ENCODE data around the gene NBAS. TPM values are rescaled to one million over a fixed set of nuclear protein-coding genes. Genes with fewer than 3 reads are reported as not detected.

Gene NBAS
- total RNA-seq, 1 donor from 2014 or later: 126 TPM

DNA sequence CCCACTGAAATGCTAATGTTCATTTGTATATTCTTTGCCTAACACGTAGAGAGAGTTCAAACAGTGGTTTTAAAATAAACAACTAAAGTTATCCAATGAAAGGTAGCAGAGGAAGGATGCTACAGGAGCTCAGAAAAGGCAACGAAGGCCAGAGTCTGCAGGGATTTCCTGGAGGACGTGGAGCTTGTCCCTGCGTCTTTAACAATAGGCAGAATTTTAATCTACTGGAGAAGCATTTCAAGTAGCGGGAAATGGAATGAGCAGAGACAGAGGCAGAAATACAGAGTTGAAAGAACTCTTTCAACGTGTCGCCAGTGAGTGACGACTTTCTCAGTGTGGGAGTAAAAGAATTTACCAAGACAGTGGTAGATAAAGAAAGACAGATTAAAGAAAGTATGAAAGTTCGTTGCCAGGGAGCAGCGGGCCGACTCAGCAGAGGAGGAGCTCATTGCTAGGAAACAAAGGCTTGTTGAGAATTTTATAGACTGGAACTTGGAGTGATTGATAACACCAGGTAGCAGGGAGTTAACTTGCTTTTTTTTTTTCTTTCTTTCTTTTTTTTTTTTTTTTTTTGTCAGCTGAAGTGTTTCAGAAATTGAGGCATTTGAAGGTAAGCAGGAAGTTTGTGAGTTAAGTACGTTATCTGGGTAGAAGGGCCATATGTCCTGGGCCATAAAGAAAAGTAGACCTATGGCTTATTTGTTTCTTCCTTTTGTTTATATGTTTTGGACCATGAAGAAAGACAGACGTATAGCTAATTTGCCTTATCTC, 625 bp upstream of the NBAS start:
- H3K9me3 ChIP-seq (ENCODE audit: control insufficient read depth in 3 of 3, low read length in 3 of 3): no peaks in the 10 kb centered on the region
- no peaks in the 10 kb centered on the region for H3K27me3 ChIP-seq (ENCODE audit: control insufficient read depth in 3 of 3, insufficient read depth in 3 of 3, low read length in 3 of 3)
- no peaks in the 10 kb centered on the region for H3K36me3 ChIP-seq (ENCODE audit: control insufficient read depth in 3 of 3, insufficient read depth in 3 of 3, low read length in 3 of 3)
- peaks cover 8 to 28% (median 16%) of the 10 kb centered on the region in 3 donors for H3K4me1 ChIP-seq (ENCODE audit: control insufficient read depth in 3 of 3, insufficient read depth in 3 of 3, low read length in 3 of 3)
- peak overlapping the region; percentile 70 for H3K27ac ChIP-seq (ENCODE audit: low read depth, low read length)
- H3K9ac ChIP-seq (ENCODE audit: low read depth in 1 of 3, low read length in 3 of 3): peak overlapping the region; percentile 85 to 96 (median 90)
- H3K4me3 ChIP-seq (ENCODE audit: low read length in 3 of 3): peak overlapping the region; percentile 90 to 91 (median 91)

DNA sequence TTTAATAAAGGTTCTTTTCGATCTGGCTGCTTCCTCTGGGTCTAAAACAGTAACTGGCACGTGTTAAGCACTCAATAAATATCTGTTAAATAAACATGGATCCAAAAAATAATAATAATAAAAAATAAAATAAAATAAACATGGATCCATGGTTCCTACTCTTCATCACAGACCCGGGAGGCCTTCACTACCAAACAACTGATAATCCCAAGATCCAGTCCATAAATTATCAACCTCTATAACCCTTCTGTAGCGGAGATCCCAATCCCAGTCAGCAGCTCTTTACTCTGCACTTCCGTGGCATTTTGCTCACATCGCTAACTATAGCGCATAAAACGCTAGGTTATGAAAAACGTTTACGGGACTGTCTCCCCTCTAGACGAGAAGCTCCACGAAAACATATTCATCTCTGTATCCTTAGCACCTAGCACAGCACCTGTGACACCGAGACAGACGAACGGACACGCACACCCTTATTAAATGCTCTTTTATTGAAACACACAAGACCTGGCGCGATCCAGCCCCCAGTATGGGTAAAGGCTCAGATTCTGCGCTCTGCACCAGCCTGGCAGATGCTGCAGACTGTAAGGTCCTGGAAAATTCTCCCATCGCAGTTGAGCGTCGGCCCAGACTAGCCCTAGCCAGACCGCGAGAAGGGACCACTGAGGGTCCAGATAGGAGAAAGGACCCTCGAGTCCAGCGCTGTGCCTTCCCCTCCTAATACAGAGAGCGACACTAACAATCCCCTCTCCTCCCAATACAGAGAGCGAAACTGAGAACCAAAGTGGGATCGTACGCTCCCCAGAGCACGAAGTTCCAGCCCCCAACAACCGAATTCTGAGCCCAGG, 770 bp downstream of the NBAS start:
- H3K9me3 ChIP-seq (ENCODE audit: control insufficient read depth in 3 of 3, low read length in 3 of 3): no peaks in the 10 kb centered on the region

DNA sequence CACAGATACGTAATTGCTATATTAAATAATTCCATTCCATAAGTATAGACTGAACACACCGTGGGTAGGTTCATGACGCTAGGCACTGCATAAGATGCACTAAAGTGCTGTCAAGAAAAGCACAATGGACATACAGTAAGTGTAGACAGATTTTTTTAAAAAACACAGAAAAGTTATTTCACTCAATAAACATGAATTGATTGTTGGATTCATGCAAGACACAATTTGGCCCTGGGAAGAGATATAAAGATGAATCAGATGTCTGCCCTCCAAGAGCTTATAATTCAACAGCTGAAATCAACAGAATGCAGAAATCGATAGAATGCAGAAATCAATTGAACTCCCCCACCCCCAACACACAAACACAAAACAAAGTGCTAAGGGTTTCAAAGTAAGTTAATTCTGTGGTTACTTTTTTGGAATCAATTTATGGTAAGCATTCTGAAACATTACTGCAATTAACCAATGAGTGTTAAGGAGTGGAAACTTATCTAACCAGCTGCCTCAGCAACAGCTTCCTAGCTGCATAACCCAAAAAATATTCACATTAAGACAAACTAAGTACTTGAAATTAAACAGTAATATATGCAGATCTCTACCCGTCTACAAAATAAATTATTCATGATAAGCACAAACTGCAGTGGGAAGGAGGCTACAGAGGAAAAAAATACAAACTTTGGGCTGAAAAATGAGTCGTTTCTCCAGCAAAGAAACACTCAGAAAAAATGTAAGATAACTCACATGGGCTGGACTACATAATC, 1.6 kb downstream of the NBAS start:
- Histone ChIP-seq H3K4me1 (ENCODE audit: control insufficient read depth in 3 of 3, insufficient read depth in 3 of 3, low read length in 3 of 3) (peaks cover 8 to 28% (median 16%) of the 10 kb centered on the region in 3 donors), H3K27me3 (ENCODE audit: control insufficient read depth in 3 of 3, insufficient read depth in 3 of 3, low read length in 3 of 3) (no peaks in the 10 kb centered on the region), H3K4me3 (ENCODE audit: low read length in 3 of 3) (peak overlapping the region; percentile 90 to 91 (median 91)), H3K9ac (ENCODE audit: low read depth in 1 of 3, low read length in 3 of 3) (peak overlapping the region in 2 of 3 donors; percentile 4 to 85), H3K27ac (ENCODE audit: low read depth, low read length) (no peak overlapping the region), H3K36me3 (ENCODE audit: control insufficient read depth in 3 of 3, insufficient read depth in 3 of 3, low read length in 3 of 3) (peaks cover 0 to 6% (median 0%) of the 10 kb centered on the region in 3 donors), H3K9me3 (ENCODE audit: control insufficient read depth in 3 of 3, low read length in 3 of 3) (no peaks in the 10 kb centered on the region)

More for the DNA sequence above, 770 bp downstream of the NBAS start:
- peaks cover 0 to 4% (median 0%) of the 10 kb centered on the region in 3 donors for H3K36me3 ChIP-seq (ENCODE audit: control insufficient read depth in 3 of 3, insufficient read depth in 3 of 3, low read length in 3 of 3)
- peaks cover 8 to 28% (median 16%) of the 10 kb centered on the region in 3 donors for H3K4me1 ChIP-seq (ENCODE audit: control insufficient read depth in 3 of 3, insufficient read depth in 3 of 3, low read length in 3 of 3)
- H3K4me3 ChIP-seq (ENCODE audit: low read length in 3 of 3): peak overlapping the region; percentile 90 to 91 (median 91)
- peak overlapping the region; percentile 85 to 96 (median 90) for H3K9ac ChIP-seq (ENCODE audit: low read depth in 1 of 3, low read length in 3 of 3)
- H3K27ac ChIP-seq (ENCODE audit: low read depth, low read length): peak overlapping the region; percentile 70
- no peaks in the 10 kb centered on the region for H3K27me3 ChIP-seq (ENCODE audit: control insufficient read depth in 3 of 3, insufficient read depth in 3 of 3, low read length in 3 of 3)

DNA sequence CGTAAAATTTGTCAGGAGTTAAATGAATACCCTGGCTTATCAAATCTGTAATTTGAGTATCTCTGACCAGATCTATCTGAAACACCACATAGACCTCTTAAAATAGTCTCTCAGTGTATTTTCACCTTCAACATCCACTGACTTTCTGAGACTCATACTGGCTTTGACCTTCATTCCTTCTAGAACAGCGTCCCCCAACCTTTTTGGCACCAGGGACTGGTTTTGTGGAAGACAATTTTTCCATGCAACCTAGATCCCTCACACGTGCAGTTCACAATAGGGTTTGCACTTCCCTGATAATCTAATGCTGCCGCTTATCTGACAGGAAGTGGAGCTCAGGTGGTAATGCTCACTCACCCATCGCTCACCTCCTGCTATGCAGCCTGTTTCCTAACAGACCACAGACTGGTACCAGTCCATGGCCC, 3.2 kb downstream of the NBAS start:
- no peak overlapping the region for H3K4me3 ChIP-seq (ENCODE audit: low read length in 3 of 3)
- H3K9me3 ChIP-seq (ENCODE audit: control insufficient read depth in 3 of 3, low read length in 3 of 3): no peaks in the 10 kb centered on the region
- peaks cover 0 to 18% (median 2%) of the 10 kb centered on the region in 3 donors for H3K36me3 ChIP-seq (ENCODE audit: control insufficient read depth in 3 of 3, insufficient read depth in 3 of 3, low read length in 3 of 3)
- no peak overlapping the region for H3K9ac ChIP-seq (ENCODE audit: low read depth in 1 of 3, low read length in 3 of 3)
- peaks cover 8 to 28% (median 16%) of the 10 kb centered on the region in 3 donors for H3K4me1 ChIP-seq (ENCODE audit: control insufficient read depth in 3 of 3, insufficient read depth in 3 of 3, low read length in 3 of 3)
- no peak overlapping the region for H3K27ac ChIP-seq (ENCODE audit: low read depth, low read length)
- no peaks in the 10 kb centered on the region for H3K27me3 ChIP-seq (ENCODE audit: control insufficient read depth in 3 of 3, insufficient read depth in 3 of 3, low read length in 3 of 3)

DNA sequence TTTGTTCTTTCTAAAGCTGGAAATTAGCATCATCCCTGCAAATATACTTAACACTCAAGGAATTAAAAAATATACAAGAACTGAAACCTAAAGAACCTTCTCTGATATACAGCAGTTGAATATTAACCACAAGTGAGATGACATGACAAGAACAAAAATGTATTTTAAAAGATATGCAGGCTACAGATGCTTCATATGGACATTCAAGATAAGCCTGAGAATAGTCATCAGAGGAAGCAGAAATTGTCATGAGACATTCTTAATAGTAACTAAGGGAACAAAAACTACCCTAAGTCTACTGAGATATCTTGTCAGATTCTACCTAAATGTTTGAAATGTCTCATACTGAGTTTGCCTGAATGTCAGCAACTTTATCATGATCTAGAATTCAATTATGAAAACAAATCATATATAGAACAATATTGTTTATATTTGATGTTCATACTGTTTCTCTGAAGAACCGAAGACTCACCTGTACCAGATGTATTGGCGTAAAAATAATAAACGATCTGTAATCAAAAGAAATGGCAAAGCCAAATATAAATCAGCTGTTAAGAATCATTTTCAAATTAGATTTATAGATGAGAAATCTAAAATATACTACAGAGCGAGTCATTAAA, 4.7 kb downstream of the NBAS start:
- H3K9me3 ChIP-seq (ENCODE audit: control insufficient read depth in 3 of 3, low read length in 3 of 3): no peaks in the 10 kb centered on the region
- no peak overlapping the region for H3K9ac ChIP-seq (ENCODE audit: low read depth in 1 of 3, low read length in 3 of 3)
- no peak overlapping the region for H3K27ac ChIP-seq (ENCODE audit: low read depth, low read length)
- peaks cover 0 to 28% (median 9%) of the 10 kb centered on the region in 3 donors for H3K36me3 ChIP-seq (ENCODE audit: control insufficient read depth in 3 of 3, insufficient read depth in 3 of 3, low read length in 3 of 3)
- no peaks in the 10 kb centered on the region for H3K27me3 ChIP-seq (ENCODE audit: control insufficient read depth in 3 of 3, insufficient read depth in 3 of 3, low read length in 3 of 3)
- no peak overlapping the region for H3K4me3 ChIP-seq (ENCODE audit: low read length in 3 of 3)
- peaks cover 8 to 28% (median 9%) of the 10 kb centered on the region in 3 donors for H3K4me1 ChIP-seq (ENCODE audit: control insufficient read depth in 3 of 3, insufficient read depth in 3 of 3, low read length in 3 of 3)

DNA sequence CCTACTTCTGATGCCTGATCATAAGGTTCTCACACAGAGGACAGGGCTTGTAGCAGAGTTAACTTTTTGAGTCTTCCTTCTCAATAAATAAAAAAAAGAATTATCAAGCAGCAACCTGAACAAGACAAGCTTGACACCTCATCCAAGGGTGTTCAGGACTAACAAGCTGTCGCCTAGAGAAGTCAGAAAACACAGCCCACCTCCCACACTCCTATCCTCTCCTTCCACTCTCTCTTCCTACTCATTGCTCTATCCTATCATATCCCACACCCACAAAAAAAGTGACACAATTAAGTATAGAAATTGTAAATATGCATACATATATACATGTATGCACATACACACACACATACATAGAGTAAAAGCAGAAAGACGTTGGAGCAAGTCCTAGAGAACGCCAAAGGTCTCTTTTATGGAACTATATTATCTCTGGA, 5.4 kb downstream of the NBAS start:
- H3K27ac ChIP-seq (ENCODE audit: low read depth, low read length): no peak overlapping the region
- peaks cover 8 to 28% (median 9%) of the 10 kb centered on the region in 3 donors for H3K4me1 ChIP-seq (ENCODE audit: control insufficient read depth in 3 of 3, insufficient read depth in 3 of 3, low read length in 3 of 3)
- no peaks in the 10 kb centered on the region for H3K9me3 ChIP-seq (ENCODE audit: control insufficient read depth in 3 of 3, low read length in 3 of 3)
- no peak overlapping the region for H3K4me3 ChIP-seq (ENCODE audit: low read length in 3 of 3)
- H3K36me3 ChIP-seq (ENCODE audit: control insufficient read depth in 3 of 3, insufficient read depth in 3 of 3, low read length in 3 of 3): peaks cover 0 to 31% (median 9%) of the 10 kb centered on the region in 3 donors
- no peak overlapping the region for H3K9ac ChIP-seq (ENCODE audit: low read depth in 1 of 3, low read length in 3 of 3)
- no peaks in the 10 kb centered on the region for H3K27me3 ChIP-seq (ENCODE audit: control insufficient read depth in 3 of 3, insufficient read depth in 3 of 3, low read length in 3 of 3)

DNA sequence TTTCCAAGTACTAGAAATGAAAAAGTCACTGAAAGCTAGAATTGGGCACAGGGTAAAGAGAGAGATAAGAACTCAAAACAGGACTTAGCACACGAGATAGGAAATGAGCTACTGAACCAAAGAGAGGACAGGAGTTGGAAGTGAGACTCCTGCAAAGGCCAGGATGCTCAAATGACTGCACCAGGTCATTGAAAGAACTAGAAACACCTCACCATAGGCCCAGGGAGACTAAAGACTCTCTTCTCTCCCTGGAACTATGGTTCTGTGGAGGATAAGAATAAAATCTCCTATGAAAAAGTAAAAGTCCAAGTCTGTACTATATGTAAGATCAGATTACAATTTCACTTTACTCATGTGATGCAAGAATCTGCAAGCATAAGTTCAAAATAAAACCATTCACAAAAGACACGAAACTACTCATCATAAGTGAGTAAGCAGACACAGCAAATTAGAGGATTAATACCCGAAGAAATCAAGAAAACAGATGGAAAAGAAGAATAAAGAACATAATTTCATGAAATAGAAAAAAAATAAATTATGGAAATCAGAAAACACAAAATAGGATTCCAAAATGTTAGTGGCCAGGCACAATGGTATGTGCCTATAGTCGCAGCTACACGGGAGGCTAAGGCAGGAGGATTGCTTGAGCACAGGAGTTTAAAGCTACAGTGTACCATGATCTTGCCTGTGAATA, 6.5 kb downstream of the NBAS start:
- H3K4me1 ChIP-seq (ENCODE audit: control insufficient read depth in 3 of 3, insufficient read depth in 3 of 3, low read length in 3 of 3): peaks cover 6 to 19% (median 8%) of the 10 kb centered on the region in 3 donors
- no peaks in the 10 kb centered on the region for H3K9me3 ChIP-seq (ENCODE audit: control insufficient read depth in 3 of 3, low read length in 3 of 3)
- H3K4me3 ChIP-seq (ENCODE audit: low read length in 3 of 3): no peak overlapping the region
- H3K27ac ChIP-seq (ENCODE audit: low read depth, low read length): no peak overlapping the region
- no peaks in the 10 kb centered on the region for H3K27me3 ChIP-seq (ENCODE audit: control insufficient read depth in 3 of 3, insufficient read depth in 3 of 3, low read length in 3 of 3)
- H3K36me3 ChIP-seq (ENCODE audit: control insufficient read depth in 3 of 3, insufficient read depth in 3 of 3, low read length in 3 of 3): peaks cover 0 to 31% (median 9%) of the 10 kb centered on the region in 3 donors
- H3K9ac ChIP-seq (ENCODE audit: low read depth in 1 of 3, low read length in 3 of 3): no peak overlapping the region

DNA sequence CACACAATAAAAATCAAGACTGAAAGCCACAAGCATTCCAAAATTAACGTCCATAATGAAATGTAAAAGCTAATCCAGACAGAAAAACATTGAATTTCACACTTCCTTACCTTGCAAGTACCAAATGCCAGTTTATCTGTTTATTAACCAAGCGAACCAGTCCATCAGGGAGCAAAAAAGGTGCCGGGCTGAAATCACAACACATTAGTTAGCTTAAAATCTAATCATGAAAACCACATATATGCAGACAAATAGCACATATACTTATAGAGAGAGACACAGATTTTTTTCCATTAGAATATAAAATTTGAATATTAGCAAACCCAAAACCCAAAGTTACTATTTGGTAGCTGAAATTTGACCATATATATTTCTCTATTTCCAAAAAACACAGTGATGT, 7.2 kb downstream of the NBAS start:
- no peaks in the 10 kb centered on the region for H3K27me3 ChIP-seq (ENCODE audit: control insufficient read depth in 3 of 3, insufficient read depth in 3 of 3, low read length in 3 of 3)
- H3K9ac ChIP-seq (ENCODE audit: low read depth in 1 of 3, low read length in 3 of 3): no peak overlapping the region
- H3K4me1 ChIP-seq (ENCODE audit: control insufficient read depth in 3 of 3, insufficient read depth in 3 of 3, low read length in 3 of 3): peaks cover 6 to 12% (median 8%) of the 10 kb centered on the region in 3 donors
- no peaks in the 10 kb centered on the region for H3K9me3 ChIP-seq (ENCODE audit: control insufficient read depth in 3 of 3, low read length in 3 of 3)
- no peak overlapping the region for H3K27ac ChIP-seq (ENCODE audit: low read depth, low read length)
- H3K36me3 ChIP-seq (ENCODE audit: control insufficient read depth in 3 of 3, insufficient read depth in 3 of 3, low read length in 3 of 3): peaks cover 0 to 36% (median 9%) of the 10 kb centered on the region in 3 donors
- no peak overlapping the region for H3K4me3 ChIP-seq (ENCODE audit: low read length in 3 of 3)

DNA sequence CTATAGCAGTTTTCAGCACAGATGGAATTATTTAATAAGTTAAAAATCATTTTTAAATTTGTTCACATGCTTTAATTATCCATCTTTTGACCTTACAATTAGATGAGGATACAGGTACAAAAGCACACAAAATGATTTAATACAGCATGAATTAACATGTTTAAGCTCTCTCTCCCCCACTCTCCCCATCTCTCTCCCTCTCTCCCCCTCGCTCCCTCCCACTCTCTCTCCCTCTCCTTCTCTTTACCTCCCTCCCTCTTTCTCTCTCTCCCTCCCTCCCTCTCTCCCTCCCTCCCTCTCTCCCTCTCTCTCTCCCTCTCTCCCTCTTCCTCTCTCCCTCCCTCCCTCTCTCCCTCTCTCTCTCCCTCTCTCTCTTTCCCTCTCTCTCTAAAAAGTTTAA, 7.6 kb downstream of the NBAS start:
- no peak overlapping the region for H3K9ac ChIP-seq (ENCODE audit: low read depth in 1 of 3, low read length in 3 of 3)
- no peak overlapping the region for H3K27ac ChIP-seq (ENCODE audit: low read depth, low read length)
- H3K4me1 ChIP-seq (ENCODE audit: control insufficient read depth in 3 of 3, insufficient read depth in 3 of 3, low read length in 3 of 3): peaks cover 6 to 7% (median 7%) of the 10 kb centered on the region in 3 donors
- H3K27me3 ChIP-seq (ENCODE audit: control insufficient read depth in 3 of 3, insufficient read depth in 3 of 3, low read length in 3 of 3): no peaks in the 10 kb centered on the region
- no peaks in the 10 kb centered on the region for H3K9me3 ChIP-seq (ENCODE audit: control insufficient read depth in 3 of 3, low read length in 3 of 3)
- no peak overlapping the region for H3K4me3 ChIP-seq (ENCODE audit: low read length in 3 of 3)
- H3K36me3 ChIP-seq (ENCODE audit: control insufficient read depth in 3 of 3, insufficient read depth in 3 of 3, low read length in 3 of 3): peaks cover 0 to 36% (median 9%) of the 10 kb centered on the region in 3 donors

Data from skeletal muscle tissue (tissue), 4 donors.